NOMO-1 treated with dmso at 0.1 percent for 144 hours (cell line): Measurements from ENCODE around the gene TRIM62.

Experiments
- DNase-seq: peaks from one replicate; lab custom pipeline; 2025; ENCODE audit not compliant: unreplicated experiment; lab: John Stamatoyannopoulos, UW

Gene TRIM62

DNA sequence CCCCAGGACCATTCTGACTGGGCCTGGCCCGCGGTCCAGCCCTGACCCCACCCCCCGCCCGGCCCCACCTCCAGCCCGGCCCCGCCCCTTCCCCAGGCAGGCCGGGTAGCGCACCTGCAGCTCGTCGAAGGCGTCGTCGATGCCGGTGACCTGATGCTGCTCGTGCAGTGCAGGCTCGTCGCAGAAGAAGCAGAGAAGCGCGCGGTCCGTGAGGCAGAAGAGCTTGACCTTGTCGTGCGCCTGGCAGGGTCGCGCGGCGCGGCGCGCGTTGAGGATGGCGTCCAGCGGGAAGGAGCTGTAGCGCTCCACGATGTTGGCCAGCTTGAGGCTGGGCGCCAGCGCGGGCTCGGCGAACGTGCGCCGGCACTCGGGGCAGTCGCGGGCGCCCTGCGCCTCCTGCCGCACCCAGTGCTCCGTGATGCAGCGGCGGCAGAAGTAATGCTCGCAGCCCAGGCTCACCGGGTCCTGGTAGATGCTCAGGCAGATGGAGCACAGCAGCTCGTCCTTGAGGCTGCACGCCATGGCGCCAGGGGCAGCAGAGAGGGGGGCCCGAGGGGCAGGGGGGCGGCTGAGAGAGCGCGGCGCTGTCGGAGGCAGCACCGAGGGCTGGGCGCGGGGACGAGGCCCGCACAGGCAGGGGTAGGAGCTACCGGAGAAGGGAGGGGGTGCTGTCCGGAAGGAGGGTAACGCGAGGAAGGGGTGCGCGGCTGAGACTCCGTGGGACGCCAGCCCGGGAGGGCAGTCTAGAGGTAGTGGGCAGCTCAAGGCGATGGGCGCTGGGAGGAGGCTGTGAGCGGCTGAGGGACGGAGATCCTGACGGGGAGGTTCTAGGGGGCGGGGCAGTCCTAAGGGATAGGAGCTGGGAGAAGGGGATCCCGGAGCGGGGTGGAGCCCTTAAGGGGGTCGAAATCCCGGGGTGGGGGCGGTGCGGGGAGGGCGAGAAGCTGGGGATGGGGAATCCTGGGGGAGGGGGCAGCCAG lies 642 bp downstream of the TRIM62 start:
- no peak for DNase-seq

DNA sequence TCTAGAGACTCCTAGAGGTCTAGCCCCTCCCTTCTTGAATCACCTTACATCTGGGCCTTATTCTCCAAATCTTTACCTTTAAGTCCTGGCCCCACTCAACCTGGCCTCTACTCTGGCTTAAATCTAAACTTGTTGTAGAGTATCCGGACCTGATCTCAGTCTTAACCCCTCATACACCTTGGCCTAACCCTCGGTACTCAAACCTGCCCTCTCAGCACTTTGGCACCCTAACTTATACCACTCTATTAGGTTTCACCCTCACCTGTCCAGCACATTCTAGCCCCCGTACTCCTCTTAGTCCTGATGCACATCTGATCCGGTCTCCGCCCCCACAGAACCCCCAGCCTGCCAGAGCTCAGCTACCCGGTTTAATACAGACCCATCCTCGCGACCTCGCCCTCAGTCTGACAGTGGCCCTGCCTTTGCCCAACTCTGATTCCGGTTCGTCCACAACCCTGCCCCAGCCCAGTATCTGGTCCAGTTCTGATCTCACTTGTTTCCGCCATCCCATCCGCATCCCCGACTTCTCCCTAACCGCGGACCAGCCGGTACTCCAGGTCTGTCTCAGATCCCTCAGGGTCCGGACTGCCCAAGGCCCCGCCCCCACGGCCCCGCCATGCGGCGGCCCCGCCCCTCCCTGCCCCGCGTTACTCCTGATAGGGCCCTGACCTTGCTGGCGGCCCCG lies 1.5 kb downstream of the TRIM62 start:
- peak; percentile 56 for DNase-seq

DNA sequence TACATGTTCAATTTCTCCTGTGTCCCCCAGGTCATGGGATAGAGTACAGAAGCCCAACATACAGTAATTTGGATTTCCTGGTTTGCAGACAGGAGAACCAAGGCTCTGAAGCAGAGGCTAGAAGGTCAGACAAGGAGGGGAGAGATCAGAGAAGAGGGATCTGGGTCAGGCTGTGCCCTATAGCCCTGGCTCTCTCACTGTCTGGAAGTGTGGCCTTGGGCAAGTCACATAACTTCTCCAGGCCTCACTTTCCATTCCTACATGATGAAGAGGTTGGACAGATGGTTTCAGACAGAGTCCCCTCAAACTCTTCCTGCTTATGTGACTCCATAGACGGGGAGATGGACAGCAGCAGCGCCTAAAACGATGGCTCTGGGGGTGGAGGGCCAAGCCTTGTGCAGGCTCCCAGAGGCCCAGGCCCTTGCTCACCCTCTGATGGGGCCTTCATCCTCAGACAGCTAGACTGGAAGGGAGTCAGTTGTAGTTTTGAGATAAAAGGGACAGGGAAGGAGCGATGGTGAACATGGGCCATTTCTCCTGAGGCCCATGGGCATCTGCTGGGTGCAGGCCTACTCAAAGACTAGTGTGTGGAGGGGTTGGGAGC lies 2.9 kb downstream of the TRIM62 start:
- DNase-seq = no peak

DNA sequence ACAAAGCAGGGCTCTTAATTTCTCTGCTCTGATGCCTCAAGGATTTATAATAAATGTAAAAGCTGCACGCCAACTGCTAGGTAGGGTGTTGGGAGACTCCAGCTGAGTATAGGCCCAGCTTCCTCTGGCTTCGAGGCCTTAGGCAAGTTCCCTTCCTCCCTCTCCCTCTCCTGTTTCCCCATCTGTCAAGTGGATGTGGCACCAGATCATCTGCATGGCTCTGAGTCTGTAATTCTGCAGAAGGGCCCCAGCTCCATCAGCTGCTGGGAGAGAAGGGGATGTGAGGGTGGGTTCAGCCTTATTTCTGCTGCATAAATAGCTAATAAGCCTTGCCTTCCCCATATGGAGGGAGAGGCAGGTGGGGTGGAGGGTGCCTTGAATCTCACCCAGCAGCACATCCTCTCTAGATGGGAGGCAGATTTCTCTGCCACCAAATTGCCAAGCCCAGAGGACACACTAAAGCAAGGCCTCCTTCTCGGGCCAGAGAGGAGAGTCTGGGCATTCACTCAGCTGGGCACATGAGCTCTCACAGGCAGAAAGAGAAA lies 3.8 kb downstream of the TRIM62 start:
- no peak for DNase-seq

DNA sequence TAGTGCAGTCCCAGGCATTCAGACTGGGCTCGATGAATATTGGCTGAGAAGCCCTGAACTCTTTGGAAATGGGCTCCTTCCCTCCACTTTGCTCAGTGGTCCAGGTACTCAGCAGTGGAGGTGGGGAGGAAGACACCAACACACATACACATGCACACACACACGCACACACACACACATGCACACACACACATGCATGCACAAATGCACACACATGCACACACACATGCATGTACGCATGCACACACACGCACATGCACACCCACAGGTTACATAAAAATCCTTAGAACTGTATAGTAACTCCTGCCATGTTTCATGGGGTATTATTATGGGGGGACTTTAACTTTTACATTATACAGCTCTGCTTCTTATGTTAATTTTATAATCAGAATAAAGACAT lies 5.0 kb downstream of the TRIM62 start:
- no peak for DNase-seq

DNA sequence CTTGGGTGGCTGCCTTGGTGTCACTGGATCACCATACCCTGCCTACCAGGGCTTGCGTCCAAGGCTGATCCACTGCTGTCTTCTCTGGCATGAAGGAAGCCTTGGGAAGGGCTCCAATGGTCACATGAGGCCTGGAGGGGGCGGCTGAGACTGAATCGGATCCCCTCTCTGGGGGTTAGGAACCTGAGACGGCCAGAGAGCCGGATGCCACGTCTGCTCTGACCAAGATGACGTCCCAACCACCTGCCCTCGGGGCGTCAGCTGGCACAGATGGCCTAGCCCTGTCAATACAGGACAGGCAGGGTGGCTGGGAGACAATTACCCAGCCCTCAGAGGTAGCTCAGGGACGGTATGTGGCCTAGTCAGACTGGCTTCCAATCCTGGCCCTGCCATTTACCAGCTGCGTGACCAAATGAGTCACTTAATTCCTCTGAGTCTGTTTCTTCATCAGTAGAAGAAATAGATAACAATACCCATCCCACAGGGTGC lies 5.4 kb downstream of the TRIM62 start:
- DNase-seq = no peak

DNA sequence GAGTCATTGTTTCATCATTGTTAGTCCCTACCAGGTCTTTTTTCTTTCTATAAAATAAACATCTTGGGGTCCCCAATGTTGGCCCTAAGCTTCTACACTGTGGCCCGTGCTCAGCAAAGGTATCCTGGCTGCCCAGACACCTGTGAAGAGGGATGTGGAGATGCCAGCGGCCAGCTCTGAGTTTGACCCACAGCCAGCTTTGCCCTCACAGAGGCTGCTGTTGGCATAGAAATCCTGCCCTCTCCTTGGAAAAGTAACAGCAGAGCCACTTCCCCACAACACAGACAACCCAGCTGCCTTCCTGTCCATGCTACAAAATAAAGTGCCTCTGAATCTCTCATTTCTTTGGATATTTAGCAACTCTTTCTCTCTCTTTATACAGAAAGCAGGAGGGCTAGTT lies 6.0 kb downstream of the TRIM62 start:
- no peak for DNase-seq

DNA sequence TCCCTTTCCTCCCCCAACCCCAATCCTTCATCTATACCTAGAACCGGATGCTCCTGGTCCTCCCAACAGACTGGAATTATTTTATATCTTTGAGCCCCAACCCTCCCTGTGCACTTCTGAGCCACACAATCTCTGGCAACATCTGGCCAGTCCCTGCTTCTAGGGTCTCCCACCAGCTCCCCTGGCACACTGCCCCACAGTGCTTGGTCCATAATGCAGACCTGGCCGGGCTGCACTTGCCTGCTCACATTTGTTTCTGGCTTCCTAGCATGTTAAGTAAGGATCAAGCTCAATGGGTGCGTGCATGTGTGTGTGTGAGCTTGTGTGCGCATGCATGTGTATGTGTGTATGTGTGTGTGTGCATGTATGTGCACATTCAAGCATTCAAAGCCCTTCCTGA lies 8.8 kb downstream of the TRIM62 start:
- no peak for DNase-seq

DNA sequence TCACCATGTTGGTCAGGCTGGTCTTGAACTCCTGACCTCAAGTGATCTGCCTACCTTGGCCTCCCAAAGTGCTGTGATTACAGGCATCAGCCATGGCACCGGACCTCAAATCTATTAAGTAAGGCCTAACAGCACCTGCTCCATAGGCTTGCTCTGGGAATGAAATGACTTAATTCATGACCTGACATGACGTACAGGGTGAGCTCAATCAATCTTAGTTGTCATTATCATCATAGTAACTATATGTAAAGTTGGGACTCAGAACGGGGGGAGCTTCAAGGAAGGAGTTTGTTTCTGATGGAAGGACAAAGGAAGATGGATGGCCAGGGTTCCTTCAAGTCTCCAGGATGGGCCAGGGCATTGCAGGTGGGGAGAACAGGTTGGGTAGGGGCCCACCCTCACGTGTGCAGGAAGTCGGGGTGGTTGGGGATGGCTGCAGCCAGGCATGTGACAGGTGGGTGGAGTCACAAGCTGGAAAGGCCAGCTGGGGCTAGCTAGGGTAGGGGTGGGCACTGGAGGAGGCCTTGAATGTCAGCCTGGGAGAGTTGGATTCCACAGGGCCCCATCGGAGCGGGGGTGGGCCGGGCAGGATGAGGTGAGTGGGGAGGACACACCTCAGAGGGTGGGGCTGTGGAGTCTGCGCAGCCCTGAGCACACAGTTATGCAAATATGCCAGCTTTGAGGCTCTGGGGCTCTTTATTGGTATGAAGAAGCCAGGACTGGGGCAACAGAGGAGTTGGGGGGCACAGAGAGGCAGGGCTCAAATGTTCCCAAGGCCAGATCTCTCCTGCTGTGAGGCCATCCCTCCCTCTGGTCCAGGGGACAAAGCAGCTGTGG lies 9.6 kb downstream of the TRIM62 start:
- DNase-seq = no peak

DNA sequence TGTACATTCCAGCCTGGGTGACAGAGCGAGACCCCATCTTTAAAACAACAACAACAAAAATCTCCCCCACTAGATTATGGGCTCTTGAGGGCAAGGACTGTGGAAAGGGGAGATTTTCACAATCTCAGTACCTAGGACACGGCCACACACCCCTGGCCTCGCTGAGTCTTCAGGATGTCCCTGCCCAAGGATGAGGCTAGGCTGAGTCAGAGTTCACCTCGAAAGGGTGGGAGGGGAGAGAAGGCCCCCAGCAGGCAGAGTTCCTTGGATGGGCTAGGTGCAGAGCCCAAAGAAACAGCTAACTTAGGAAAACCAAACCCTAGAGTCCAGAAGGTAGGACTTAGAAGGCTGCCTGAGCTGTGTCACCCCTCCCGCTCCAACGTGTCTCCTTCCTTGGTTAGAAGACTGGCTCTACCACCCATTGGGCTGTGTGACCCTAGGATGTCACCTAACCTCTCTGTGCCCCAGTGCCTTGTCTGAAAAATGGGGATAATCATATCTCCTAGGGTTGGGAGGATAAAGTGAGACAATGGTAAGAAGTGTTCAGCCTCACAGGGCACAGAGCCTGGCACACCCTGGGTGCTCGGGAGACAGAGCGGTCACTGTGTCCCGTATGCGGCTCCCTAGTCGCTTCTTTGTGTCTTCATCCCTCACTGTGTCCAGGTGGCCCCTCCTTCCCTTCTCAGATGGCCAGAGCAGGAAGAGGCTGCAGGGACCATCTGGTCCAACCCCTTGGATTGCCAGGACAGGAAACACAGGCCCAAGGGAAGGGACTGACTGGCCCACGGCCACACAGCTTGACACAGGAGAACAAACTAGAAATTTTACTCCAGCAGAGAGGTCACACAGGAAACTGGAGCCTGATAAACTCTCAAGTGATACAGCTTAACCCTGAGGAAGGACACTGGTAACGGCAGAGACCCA lies 11.2 kb downstream of the TRIM62 start:
- DNase-seq = no peak

DNA sequence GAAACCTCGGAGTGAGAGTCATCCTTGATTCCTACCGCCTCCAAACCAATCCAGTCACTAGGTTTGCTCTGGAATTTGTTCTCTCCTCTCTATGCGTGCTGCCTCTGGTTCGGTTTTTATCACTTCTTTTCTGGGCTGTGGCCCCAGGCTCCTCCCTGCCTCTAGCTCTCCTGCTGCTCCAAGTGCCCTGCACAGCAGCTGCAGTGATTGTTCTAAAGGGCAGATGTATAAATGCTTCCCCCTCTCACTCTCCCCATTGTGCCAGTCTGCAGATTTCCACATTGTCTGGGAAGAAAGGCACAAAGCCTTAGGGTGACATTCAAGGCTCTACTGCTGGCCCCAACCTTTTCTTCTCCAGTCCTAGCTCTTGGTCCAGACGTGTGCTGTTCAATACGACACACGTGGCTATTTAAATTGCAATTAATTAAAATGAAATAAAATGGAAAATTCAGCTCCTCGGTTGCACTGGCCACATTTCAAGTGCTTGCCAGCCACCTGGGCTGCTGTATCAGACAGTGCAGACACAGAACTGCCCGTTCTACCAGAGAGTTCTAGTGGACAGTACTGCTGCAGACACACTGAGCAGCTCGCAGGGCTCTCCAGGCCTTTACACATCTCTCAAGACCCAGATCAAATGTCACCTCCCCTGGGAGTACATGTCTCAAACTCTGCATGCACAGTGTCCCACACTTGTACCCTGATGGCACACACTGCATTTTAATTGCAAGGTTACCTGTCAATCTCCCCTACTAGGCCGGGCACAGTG lies 12.4 kb downstream of the TRIM62 start:
- no peak for DNase-seq

DNA sequence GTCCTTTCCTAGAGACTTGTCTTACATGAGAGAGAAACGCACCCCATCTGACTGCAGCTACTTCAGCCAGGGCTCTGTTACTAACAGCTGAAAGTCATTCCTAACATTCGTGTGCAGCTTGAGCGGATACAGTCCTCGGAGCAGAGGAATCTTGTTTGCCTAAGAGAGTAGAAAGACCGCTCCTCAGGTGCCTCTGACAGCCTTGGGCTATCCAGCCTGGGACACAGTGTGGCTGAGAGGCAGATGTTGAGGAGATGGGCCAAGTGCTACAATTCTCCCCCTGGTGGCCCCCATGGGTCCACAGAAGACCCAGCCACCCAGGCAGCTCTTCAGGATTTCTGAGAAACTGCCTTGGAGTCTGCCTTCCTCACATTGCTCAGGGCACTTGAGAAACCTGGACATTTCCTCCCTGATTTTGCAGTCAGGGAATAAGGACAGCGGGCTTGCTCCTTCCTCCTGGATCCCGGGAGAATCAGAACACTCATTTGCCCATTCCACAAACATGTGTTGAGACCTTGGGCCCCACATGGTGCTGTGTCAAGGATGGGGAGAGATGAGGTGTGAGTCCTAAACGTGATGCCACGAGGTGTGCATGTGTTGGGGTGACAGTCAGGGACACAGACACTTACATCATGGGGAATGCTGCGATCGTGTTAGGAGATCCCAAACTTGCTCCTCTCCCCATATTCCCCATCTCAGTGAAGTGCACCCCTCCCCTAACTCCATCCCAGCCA lies 13.1 kb downstream of the TRIM62 start:
- DNase-seq = no peak

DNA sequence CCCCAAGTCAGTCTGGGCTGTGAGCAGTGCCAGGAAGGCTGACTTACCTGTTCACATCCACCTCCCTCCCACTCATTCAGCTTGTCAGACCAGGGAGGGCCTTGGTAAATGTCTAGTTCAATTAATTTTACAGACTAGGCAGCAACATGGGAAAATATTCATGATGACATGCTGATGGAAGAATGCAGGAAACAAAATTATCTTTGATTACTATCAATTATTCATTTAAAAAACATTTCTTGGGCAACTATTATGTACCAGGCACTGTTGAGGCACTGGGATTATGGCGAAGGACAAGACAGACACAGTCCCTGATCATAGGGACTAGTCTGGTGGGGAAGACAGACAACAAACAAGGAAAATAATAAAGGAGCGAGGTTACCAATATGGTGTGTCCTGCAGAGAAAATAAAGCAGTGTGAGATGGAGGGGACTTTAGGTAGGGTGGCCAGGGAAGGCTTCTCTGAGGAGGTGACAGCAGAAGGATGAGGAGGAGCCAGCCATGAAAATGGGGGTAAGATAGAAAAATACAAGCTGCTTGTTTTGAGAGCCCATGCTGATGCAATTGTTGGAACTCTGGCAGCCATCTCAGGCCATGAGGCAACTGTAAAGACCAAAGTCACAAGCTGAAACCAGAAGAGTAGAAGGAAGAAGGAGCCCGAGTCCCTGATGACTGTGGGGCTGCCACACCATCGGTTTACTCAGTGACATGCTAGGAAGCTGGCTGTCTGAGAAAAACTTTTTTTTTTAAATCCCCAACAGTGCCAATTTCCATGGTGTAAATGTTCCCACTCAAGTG lies 14.0 kb downstream of the TRIM62 start:
- DNase-seq = no peak

DNA sequence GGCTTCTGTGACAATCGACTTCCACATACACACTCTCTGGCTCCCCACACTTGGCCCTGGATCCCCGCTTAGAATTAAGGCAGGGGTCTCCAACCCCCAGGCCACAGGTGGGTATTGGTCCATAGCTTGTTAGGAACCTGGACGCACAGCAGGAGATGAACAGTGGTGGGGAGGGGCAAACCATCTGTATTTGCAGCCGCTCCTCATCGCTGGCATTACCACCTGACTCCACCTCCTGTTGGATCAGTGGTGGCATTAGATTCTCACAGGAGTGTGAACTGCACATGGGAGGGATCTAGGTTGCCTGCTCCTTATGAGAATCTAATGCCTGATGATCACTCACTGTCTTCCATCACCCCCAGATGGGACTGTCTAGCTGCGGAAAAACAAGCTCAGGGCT lies 16.0 kb downstream of the TRIM62 start:
- no peak for DNase-seq

DNA sequence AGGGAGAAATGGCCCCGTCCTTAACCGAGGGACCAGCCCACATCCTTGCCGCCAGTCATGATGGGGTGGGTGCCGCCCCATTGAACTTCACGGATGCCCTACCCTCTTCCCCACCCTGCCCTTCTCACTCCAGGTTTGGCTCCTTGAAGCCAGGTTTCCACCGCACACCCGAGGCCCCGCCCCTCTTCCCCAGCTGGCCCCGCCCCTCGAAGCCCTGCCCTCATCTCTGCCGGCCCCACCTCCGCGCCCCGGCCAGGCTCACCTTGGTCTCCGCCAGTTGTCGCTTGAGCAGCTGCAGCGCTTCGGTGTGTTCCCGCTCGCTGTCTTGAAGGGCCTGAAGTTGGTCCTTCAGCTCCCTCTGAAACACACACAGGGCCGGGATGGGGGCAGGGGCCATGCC lies 16.6 kb downstream of the TRIM62 start:
- no peak for DNase-seq

DNA sequence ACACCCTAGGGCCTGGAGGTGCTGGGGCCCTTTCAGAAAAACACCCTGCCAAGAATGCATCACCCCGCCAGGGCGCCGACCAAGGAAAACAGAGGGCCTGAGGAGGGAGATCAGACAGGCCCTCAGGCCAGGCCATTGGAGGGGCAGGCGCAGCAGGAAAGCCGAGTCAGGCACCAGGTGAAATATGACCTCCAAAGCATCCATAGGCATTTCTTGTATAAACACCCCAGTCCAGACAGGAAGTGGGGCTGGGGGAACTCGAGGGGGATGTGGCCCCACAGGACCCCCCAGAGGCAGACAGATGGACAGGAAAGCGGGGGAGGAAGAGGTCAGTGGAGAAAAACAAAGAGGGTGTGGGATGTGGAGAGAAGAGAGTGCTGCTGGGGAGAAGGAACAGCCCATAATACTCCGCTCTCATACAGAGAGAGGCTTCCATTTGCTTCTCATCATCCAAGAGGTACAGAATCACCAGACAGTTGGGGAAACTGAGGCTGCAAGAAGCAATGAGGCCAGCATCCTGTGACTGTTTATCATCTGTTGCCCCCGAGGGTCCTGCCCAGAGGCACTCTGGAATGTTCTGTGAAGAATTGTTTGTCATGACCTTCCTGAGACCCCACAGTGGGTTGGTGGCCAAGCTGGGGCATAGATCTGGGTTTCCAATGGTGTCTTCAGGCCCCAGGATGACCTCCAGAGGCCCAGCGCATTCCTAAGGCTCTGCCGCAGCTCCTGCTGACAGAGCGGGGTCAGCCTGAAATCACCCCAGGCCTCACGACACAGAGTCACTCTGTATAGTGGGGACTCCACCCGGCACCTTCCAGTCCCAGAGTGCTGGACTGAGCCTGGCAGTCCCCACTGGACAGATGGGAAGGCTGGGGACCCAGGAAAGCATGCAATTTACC lies 18.0 kb downstream of the TRIM62 start:
- no peak for DNase-seq
